HCT116 (cell line): Measurements from ENCODE around the gene GRIN2D. TPM values are rescaled to one million over a fixed set of nuclear protein-coding genes. Genes with fewer than 3 reads are reported as not detected.

Experiments used
- ATAC-seq: fragments of 200-7000 bp; cut with Tn5 transposase; 2 replicates; pipeline ENCODE4 v1.9.1; 2020; ENCODE audit warnings: mild to moderate bottlenecking, moderate library complexity
- BruUV-seq: library from RNA; stranded (reverse); fragments of 400-500 nt; replicated peaks from 2 replicates; lab custom pipeline; 2021; lab: Mats Ljungman, UMichigan
- CTCF ChIA-PET: fragments of 300-600 bp; sonication (Branson Sonifier 250); formaldehyde crosslinking; loops from one replicate; lab custom pipeline; 2021; ENCODE audit warnings: antibody characterized with exemption; lab: Charles Lee
- POLR2A ChIA-PET: fragments of 300-600, 350-600 bp; sonication (Branson Sonifier 250); formaldehyde crosslinking; loops from one replicate; lab custom pipeline; 2021; ENCODE audit warnings: antibody characterized with exemption; lab: Charles Lee
- RAD21 ChIA-PET, 2 experiments: fragments of 300-600 bp; sonication (Branson Sonifier 250); formaldehyde crosslinking; loops; one replicate each; lab custom pipeline; 2023; ENCODE audit warnings: low total read pairs in 2 of 2; ENCODE audit not compliant: uncharacterized antibody in 2 of 2, unreplicated experiment in 2 of 2, low non-redundant PET in 1 of 2; lab: Charles Lee
- DNase-seq: peaks from one replicate; pipeline ENCODE4 v3.0.0-alpha.2; 2010; ENCODE audit warnings: low read depth, low spot score
- H2AFZ ChIP-seq: fragments of 200-600 bp; shearing (Covaris generic), sonication (generic); 2 replicates; pipeline ENCODE4 v1.6.1; 2017; ENCODE audit warnings: low read depth, mixed run types, mixed read lengths, antibody characterized with exemption, low read length; ENCODE audit not compliant: poor library complexity, severe bottlenecking
- H3K27ac ChIP-seq: 2 replicates; pipeline ENCODE4 v1.5.1; 2012; ENCODE audit warnings: low read depth, low read length
- H3K27me3 ChIP-seq: fragments of 200-600 bp; sonication (generic); 2 replicates; pipeline ENCODE4 v1.6.1; 2016; ENCODE audit warnings: mixed run types, low read length, mixed read lengths; ENCODE audit not compliant: insufficient read depth
- H3K36me3 ChIP-seq, 2 experiments: fragments of 200-500 bp in 1 of 2; fragments of 200-600 bp in 1 of 2; sonication (Bioruptor generic) in 1 of 2; sonication (generic) in 1 of 2; 2 replicates each; pipeline versions ENCODE4 v1.5.1 to v1.6.1; 2014 to 2016; ENCODE audit warnings: low read length in 2 of 2, inconsistent platforms in 1 of 2, mixed read lengths in 1 of 2, mixed run types in 1 of 2; ENCODE audit not compliant: insufficient read depth in 2 of 2, control insufficient read depth in 1 of 2
- H3K4me1 ChIP-seq, 2 experiments: fragments of 200-600 bp in 1 of 2; sonication (generic) in 1 of 2; 2 replicates each; pipeline versions ENCODE4 v1.5.1 to v1.6.1; 2012 to 2017; ENCODE audit warnings: low read length in 2 of 2, inconsistent platforms in 1 of 2, mild to moderate bottlenecking in 1 of 2, mixed read lengths in 1 of 2, mixed run types in 1 of 2, moderate library complexity in 1 of 2; ENCODE audit not compliant: insufficient read depth in 2 of 2, control insufficient read depth in 1 of 2
- H3K4me2 ChIP-seq: fragments of 200-600 bp; sonication (generic); 2 replicates; pipeline ENCODE4 v1.6.1; 2017; ENCODE audit warnings: mixed run types, low read length, mixed read lengths
- H3K4me3 ChIP-seq, 2 experiments: fragments of 200-600 bp in 1 of 2; sonication (generic) in 1 of 2; replicated peaks in 1 of 2; 2 replicates each; pipeline ENCODE4 v1.5.1; 2011 to 2016; ENCODE audit warnings: low read length in 2 of 2, control low read depth in 1 of 2, low read depth in 1 of 2, mild to moderate bottlenecking in 1 of 2, mixed read lengths in 1 of 2, mixed run types in 1 of 2
- H3K79me2 ChIP-seq: fragments of 200-600 bp; sonication (generic); 2 replicates; pipeline ENCODE4 v1.6.1; 2017; ENCODE audit warnings: mild to moderate bottlenecking, mixed run types, low read length, moderate library complexity, mixed read lengths; ENCODE audit not compliant: insufficient read depth
- H3K9ac ChIP-seq: fragments of 200-600 bp; sonication (generic); 2 replicates; pipeline ENCODE4 v1.6.1; 2016; ENCODE audit warnings: low read length, mixed read lengths
- H3K9me2 ChIP-seq: fragments of 200-600 bp; sonication (generic), shearing (Covaris generic); 2 replicates; pipeline ENCODE4 v1.6.1; 2017; ENCODE audit warnings: mixed run types, mild to moderate bottlenecking, moderate library complexity; ENCODE audit not compliant: insufficient read depth
- H3K9me3 ChIP-seq, 2 experiments: fragments of 200-500 bp in 1 of 2; fragments of 200-600 bp in 1 of 2; sonication (Bioruptor generic) in 1 of 2; sonication (generic) in 1 of 2; 2 replicates each; pipeline ENCODE4 v1.6.1; 2014 to 2017; ENCODE audit warnings: low read length in 2 of 2, mixed read lengths in 2 of 2, inconsistent platforms in 1 of 2, low read depth in 1 of 2, mild to moderate bottlenecking in 1 of 2, mixed run types in 1 of 2, moderate library complexity in 1 of 2; ENCODE audit not compliant: control insufficient read depth in 1 of 2, insufficient read depth in 1 of 2
- H4K20me1 ChIP-seq: fragments of 200-600 bp; sonication (generic), shearing (Covaris generic); 2 replicates; pipeline ENCODE4 v1.6.1; 2017; ENCODE audit warnings: mixed run types, mild to moderate bottlenecking, moderate library complexity; ENCODE audit not compliant: insufficient read depth
- EGR1 ChIP-seq: IDR thresholded peaks from 2 replicates; pipeline ENCODE4 v1.6.1; 2012; ENCODE audit warnings: low read depth
- intact Hi-C: fragments of 100-400 bp; cut with micrococcal nuclease; formaldehyde crosslinking; loops from 2 replicates; pipeline ENCODE4 v1.10.0; 2022
- total RNA-seq: library from RNA; stranded (reverse); gene quantifications from one replicate; pipeline ENCODE4 v1.2.1, GENCODE V29; 2021; ENCODE audit not compliant: unreplicated experiment
- TF ChIP-seq, protein P1 (sequence below): IDR thresholded peaks from 2 replicates; pipeline ENCODE4 v1.6.1; 2012; ENCODE audit warnings: low read depth

The GRIN2D gene
- total RNA-seq, 1 experiment from 2014 or later, result 26.2 TPM

GRCh38 chr19:48413879-48414587, 20.6 kb downstream of the GRIN2D start:
- no peak for DNase-seq

More at GRCh38 chr19:48413879-48414587, 20.6 kb downstream of the GRIN2D start:
- Histone ChIP-seq H3K9ac (no peak overlapping the region), H2AFZ (no peak overlapping the region), H3K9me2 (no peaks in the 10 kb centered on the region), H3K4me2 (peak overlapping the region; percentile 34), H3K36me3 (peaks cover 10 to 15% of the 10 kb centered on the region in 2 experiments), H3K9me3 (no peaks in the 10 kb centered on the region), H3K27ac (peak overlapping the region; percentile 27), H3K4me3 (no peak overlapping the region), H3K79me2 (peaks cover 8% of the 10 kb centered on the region), H3K27me3 (no peaks in the 10 kb centered on the region), H3K4me1 (peaks cover 10 to 30% of the 10 kb centered on the region in 2 experiments), H4K20me1 (no peaks in the 10 kb centered on the region)
- peak; percentile 36 for ATAC-seq
- ChIA-PET RAD21 (no interaction called here), POLR2A (interaction anchor here (1.8 to 2.2 kb wide), 2 partner anchors 14 to 16 kb away, joined by 4 to 8 read pairs; no protein-coding TSS in a partner anchor), CTCF (interaction anchor here (0.7 kb wide), 1 partner anchor 50 kb away, joined by 3 read pairs; the partner anchor contains the start of genes SYNGR4 and TMEM143)
- intact Hi-C loops, result loop anchor here (2.0 kb wide), 1 partner anchor 13 kb away; no protein-coding TSS in a partner anchor
- BruUV-seq, result no TSS peak
- TF ChIP-seq, protein P1, sequence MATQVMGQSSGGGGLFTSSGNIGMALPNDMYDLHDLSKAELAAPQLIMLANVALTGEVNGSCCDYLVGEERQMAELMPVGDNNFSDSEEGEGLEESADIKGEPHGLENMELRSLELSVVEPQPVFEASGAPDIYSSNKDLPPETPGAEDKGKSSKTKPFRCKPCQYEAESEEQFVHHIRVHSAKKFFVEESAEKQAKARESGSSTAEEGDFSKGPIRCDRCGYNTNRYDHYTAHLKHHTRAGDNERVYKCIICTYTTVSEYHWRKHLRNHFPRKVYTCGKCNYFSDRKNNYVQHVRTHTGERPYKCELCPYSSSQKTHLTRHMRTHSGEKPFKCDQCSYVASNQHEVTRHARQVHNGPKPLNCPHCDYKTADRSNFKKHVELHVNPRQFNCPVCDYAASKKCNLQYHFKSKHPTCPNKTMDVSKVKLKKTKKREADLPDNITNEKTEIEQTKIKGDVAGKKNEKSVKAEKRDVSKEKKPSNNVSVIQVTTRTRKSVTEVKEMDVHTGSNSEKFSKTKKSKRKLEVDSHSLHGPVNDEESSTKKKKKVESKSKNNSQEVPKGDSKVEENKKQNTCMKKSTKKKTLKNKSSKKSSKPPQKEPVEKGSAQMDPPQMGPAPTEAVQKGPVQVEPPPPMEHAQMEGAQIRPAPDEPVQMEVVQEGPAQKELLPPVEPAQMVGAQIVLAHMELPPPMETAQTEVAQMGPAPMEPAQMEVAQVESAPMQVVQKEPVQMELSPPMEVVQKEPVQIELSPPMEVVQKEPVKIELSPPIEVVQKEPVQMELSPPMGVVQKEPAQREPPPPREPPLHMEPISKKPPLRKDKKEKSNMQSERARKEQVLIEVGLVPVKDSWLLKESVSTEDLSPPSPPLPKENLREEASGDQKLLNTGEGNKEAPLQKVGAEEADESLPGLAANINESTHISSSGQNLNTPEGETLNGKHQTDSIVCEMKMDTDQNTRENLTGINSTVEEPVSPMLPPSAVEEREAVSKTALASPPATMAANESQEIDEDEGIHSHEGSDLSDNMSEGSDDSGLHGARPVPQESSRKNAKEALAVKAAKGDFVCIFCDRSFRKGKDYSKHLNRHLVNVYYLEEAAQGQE, result no peak
- 0 out of 2 replicates have a peak, but pooled peaks have one; percentile 46 for TF ChIP-seq EGR1
